SK-N-SH treated with all-trans-retinoic acid at 6 μM for 48 hours (cell line): ENCODE measurements around the gene SLC1A4.

ENCODE experiments used
- ATAC-seq: fragments of 200-7000 bp; cut with Tn5 transposase; 3 replicates; pipeline ENCODE4 v1.9.1; 2020; ENCODE audit warnings: mild to moderate bottlenecking, moderate library complexity
- ARNTL ChIP-seq: fragments of 450-650 bp; formaldehyde crosslinking; IDR thresholded peaks from 2 replicates; pipeline ENCODE4 v1.5.0; 2020; ENCODE audit warnings: low read depth, mild to moderate bottlenecking, moderate library complexity, borderline replicate concordance
- BACH2 ChIP-seq: fragments of 250-450 bp; sonication (Bioruptor Pico); IDR thresholded peaks from 2 replicates; pipeline ENCODE4 v1.9.0; 2021; ENCODE audit warnings: mild to moderate bottlenecking, borderline replicate concordance
- CREB5 ChIP-seq: fragments of 250-450 bp; sonication (Bioruptor Pico); IDR thresholded peaks from 2 replicates; pipeline ENCODE4 v1.5.1; 2020; ENCODE audit warnings: low read depth, mild to moderate bottlenecking, moderate library complexity
- CSDC2 ChIP-seq: fragments of 250-450 bp; sonication (Bioruptor Pico); IDR thresholded peaks from 2 replicates; pipeline ENCODE4 v1.5.0; 2020; ENCODE audit warnings: mild to moderate bottlenecking, moderate library complexity
- CSRNP3 ChIP-seq: fragments of 250-450 bp; sonication (Bioruptor Pico); IDR thresholded peaks from 2 replicates; pipeline ENCODE4 v1.5.1; 2021; ENCODE audit warnings: mild to moderate bottlenecking, moderate library complexity
- ESRRG ChIP-seq: fragments of 250-450 bp; sonication (Bioruptor Pico); IDR thresholded peaks from 2 replicates; pipeline ENCODE4 v1.6.1; 2021; ENCODE audit warnings: mild to moderate bottlenecking
- GLIS3 ChIP-seq: fragments of 250-450 bp; sonication (Bioruptor Pico); IDR thresholded peaks from 2 replicates; pipeline ENCODE4 v1.5.0; 2020; ENCODE audit warnings: mild to moderate bottlenecking, moderate library complexity
- ISL1 ChIP-seq: fragments of 250-450 bp; sonication (Bioruptor Pico); IDR thresholded peaks from 2 replicates; pipeline ENCODE4 v2.1.2; 2022; ENCODE audit warnings: mild to moderate bottlenecking, moderate library complexity
- OSR1 ChIP-seq: fragments of 250-450 bp; sonication (Bioruptor Pico); IDR thresholded peaks from 2 replicates; pipeline ENCODE4 v1.8.0; 2022; ENCODE audit warnings: moderate library complexity, mild to moderate bottlenecking, inconsistent platforms
- PATZ1 ChIP-seq: fragments of 250-450 bp; sonication (Bioruptor Pico); IDR thresholded peaks from 2 replicates; pipeline ENCODE4 v1.8.0; 2020; ENCODE audit warnings: mild to moderate bottlenecking, moderate library complexity, borderline replicate concordance
- POU6F1 ChIP-seq: fragments of 250-450 bp; sonication (Bioruptor Pico); IDR thresholded peaks from 2 replicates; pipeline ENCODE4 v1.8.0; 2021; ENCODE audit warnings: low read depth, mild to moderate bottlenecking, moderate library complexity, borderline replicate concordance
- RARB ChIP-seq: fragments of 250-450 bp; sonication (Bioruptor Pico); IDR thresholded peaks from 2 replicates; pipeline ENCODE4 v1.8.0; 2021; ENCODE audit warnings: mild to moderate bottlenecking, moderate library complexity
- SNAI2 ChIP-seq: fragments of 250-450 bp; sonication (Bioruptor Pico); IDR thresholded peaks from 2 replicates; pipeline ENCODE4 v1.5.0; 2020; ENCODE audit warnings: mild to moderate bottlenecking, moderate library complexity
- TCF4 ChIP-seq: fragments of 250-450 bp; sonication (Bioruptor Pico); IDR thresholded peaks from 2 replicates; pipeline ENCODE4 v1.8.0; 2021; ENCODE audit warnings: mild to moderate bottlenecking, moderate library complexity, borderline replicate concordance
- TSHZ2 ChIP-seq: fragments of 250-450 bp; sonication (Bioruptor Pico); IDR thresholded peaks from 2 replicates; pipeline ENCODE4 v1.5.0; 2020; ENCODE audit warnings: mild to moderate bottlenecking, moderate library complexity
- ZFP3 ChIP-seq: fragments of 250-450 bp; sonication (Bioruptor Pico); IDR thresholded peaks from 2 replicates; pipeline ENCODE4 v1.5.0; 2020; ENCODE audit warnings: mild to moderate bottlenecking, moderate library complexity
- ZFP30 ChIP-seq: fragments of 450-650 bp; formaldehyde crosslinking; IDR thresholded peaks from 2 replicates; pipeline ENCODE4 v1.5.0; 2022; ENCODE audit warnings: mild to moderate bottlenecking, moderate library complexity
- ZNF565 ChIP-seq: fragments of 450-650 bp; formaldehyde crosslinking; conservative IDR thresholded peaks from 2 replicates; pipeline ENCODE4 v1.5.0; 2020; ENCODE audit warnings: low read depth, mild to moderate bottlenecking, moderate library complexity
- ZNF70 ChIP-seq: fragments of 450-650 bp; formaldehyde crosslinking; IDR thresholded peaks from 2 replicates; pipeline ENCODE4 v1.5.0; 2020; ENCODE audit warnings: mild to moderate bottlenecking, moderate library complexity
- ZNF8 ChIP-seq: fragments of 450-650 bp; formaldehyde crosslinking; IDR thresholded peaks from 2 replicates; pipeline ENCODE4 v1.5.0; 2020; ENCODE audit warnings: mild to moderate bottlenecking, moderate library complexity

SLC1A4 gene

GRCh38 chr2:64975232-64975821 is 13.9 kb upstream of the SLC1A4 start:
- TF ChIP-seq ZNF70 (CRISPR knock-in tag), result no peak
- TF ChIP-seq POU6F1 (CRISPR knock-in tag), result no peak
- TF ChIP-seq ISL1 (CRISPR knock-in tag), result no peak
- TF ChIP-seq BACH2 (CRISPR knock-in tag), result no peak
- no peak for TF ChIP-seq PATZ1 (CRISPR knock-in tag)
- no peak for TF ChIP-seq ZFP30 (CRISPR knock-in tag)
- no peak for TF ChIP-seq ESRRG (CRISPR knock-in tag)
- TF ChIP-seq GLIS3 (CRISPR knock-in tag), result no peak
- TF ChIP-seq CSRNP3 (CRISPR knock-in tag), result no peak
- TF ChIP-seq TSHZ2, result no peak
- no peak for TF ChIP-seq ZNF8 (CRISPR knock-in tag)
- TF ChIP-seq RARB, result no peak
- TF ChIP-seq ARNTL (CRISPR knock-in tag), result no peak
- TF ChIP-seq SNAI2 (CRISPR knock-in tag), result no peak
- no peak for TF ChIP-seq CSDC2 (CRISPR knock-in tag)
- TF ChIP-seq OSR1 (CRISPR knock-in tag), result no peak
- no peak for TF ChIP-seq ZNF565 (CRISPR knock-in tag)
- ATAC-seq, result peak; percentile 88

GRCh38 chr2:64976276-64976675 is 12.9 kb upstream of the SLC1A4 start:
- ATAC-seq, result no peak; the same call in 2 of the 3 replicates
- no peak for TF ChIP-seq GLIS3 (CRISPR knock-in tag)
- TF ChIP-seq ESRRG (CRISPR knock-in tag), result no peak
- no peak for TF ChIP-seq PATZ1 (CRISPR knock-in tag)
- no peak for TF ChIP-seq ZFP3 (CRISPR knock-in tag)
- no peak for TF ChIP-seq CREB5 (CRISPR knock-in tag)
- no peak for TF ChIP-seq OSR1 (CRISPR knock-in tag)
- TF ChIP-seq CSDC2 (CRISPR knock-in tag), result no peak
- TF ChIP-seq TCF4 (CRISPR knock-in tag), result no peak
